Hematopoietic multipotent progenitor cell treated with erythropoietin and hydrocortisone succinate and interleukin-3 and kit ligand, for 8 days (in vitro differentiated cells): ENCODE results near the gene PLOD1.
"Not testable (repeated sequence)": the region's sequence is repeated elsewhere in the genome, so short reads cannot be mapped to it uniquely, and the experiment has no call there.

ENCODE experiments used
- DNase-seq: peaks from one replicate; pipeline ENCODE4 v3.0.0-alpha.2; 2015

The PLOD1 gene

DNA sequence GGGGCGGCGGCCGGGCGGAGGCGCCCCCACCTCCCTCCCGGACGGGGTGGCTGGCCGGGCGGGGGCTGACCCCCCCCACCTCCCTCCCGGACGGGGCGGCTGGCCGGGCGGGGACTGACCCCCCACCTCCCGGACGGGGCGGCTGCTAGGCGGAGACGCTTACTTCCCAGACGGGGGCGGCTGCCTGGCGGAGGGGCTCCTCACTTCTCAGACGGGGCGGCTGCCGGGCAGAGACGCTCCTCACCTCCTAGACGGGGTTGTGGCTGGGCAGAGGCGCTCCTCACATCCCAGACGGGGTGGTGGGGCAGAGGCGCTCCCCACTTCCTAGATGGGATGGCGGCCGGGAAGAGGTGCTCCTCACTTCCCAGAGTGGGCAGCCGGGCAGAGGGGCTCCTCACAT, 73.8 kb downstream of the PLOD1 start:
- not testable (repeated sequence) for DNase-seq

DNA sequence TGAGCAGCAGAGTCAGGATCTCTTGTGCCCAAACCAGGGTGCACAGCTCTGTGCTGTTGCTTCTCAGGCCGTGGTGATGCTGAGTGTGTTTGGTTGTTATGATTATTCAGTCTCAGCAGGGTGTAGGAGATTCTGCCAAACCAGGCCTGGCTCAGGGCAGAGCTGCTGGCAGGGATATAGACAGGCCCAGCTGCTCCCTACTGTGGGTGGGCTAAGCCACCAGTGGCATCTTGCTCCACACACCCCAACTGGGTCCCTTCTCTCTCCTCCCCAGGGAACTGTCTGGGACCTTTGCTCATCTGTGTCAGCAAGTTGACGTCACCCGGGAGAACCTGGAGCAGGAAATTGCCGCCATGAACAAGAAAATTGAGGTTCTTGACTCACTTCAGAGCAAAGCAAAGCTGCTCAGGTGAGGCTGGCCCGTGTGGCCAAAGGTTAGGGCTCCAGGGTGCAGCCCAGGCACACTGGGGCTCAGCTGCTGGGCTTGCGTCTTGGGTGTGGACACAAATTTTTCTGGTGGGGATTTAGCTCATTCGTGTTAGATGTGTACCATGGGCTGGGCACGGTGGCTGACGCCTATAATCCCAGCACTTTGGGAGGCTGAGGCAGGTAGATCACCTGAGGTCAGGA, 74.9 kb downstream of the PLOD1 start:
- no peak for DNase-seq

DNA sequence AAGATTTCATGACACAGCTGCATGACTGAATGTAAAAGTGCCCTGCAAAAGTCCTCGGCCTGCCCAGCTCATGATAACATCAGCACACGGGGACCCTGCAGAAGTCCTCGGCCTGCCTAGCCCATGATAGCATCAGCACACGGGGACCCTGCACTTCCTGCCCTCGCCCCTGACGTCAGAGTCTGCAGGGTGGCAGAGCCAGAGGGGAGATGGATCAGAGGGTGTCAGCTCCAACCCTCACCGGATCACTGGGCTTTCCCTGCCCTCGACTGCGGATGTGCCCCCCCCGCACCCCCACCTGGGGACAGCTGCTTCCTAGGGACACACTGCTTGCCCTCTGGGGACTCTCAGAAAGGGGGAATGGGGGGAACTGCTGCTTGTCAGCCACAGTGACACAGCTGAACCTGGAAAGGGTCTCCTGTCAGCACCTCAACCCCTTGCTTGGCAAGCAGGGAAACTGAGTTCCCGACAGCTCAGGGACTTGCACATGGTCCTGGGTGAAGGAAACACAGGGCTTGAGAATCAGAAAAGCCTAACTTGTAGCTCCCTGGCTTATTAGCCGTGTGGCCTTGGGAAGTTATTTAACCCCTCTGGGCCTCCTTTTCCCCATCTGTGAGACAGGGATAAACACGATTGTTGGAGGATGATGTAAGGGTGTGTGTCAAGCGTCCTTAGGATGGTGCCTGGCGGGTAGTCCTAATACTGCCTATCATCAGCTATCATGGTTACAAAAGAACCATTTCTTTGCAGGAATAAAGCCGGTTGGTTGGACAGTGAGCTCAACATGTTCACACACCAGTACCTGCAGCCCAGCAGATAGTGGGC, 76.4 kb downstream of the PLOD1 start:
- DNase-seq, result no peak

DNA sequence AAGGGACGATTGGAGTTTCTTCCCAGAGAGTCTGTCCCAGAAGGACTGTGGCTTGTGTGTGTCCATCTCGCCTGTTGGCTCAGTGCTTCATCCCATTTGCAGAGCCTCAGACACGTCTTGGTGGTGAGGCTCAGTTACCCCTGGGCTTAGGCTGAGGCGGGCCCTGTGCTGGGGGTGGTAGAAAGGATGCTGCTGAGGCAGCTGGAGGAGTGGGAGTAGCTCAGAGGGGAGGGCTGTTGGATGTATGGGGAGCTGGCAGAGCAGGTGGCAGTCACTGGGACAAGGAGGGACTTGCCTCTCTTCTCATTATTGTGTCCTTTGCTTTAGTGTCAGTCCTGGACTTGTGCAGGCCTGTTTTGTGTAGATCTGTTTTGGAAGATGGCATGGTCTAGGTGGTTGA, 77.5 kb downstream of the PLOD1 start:
- no peak for DNase-seq

DNA sequence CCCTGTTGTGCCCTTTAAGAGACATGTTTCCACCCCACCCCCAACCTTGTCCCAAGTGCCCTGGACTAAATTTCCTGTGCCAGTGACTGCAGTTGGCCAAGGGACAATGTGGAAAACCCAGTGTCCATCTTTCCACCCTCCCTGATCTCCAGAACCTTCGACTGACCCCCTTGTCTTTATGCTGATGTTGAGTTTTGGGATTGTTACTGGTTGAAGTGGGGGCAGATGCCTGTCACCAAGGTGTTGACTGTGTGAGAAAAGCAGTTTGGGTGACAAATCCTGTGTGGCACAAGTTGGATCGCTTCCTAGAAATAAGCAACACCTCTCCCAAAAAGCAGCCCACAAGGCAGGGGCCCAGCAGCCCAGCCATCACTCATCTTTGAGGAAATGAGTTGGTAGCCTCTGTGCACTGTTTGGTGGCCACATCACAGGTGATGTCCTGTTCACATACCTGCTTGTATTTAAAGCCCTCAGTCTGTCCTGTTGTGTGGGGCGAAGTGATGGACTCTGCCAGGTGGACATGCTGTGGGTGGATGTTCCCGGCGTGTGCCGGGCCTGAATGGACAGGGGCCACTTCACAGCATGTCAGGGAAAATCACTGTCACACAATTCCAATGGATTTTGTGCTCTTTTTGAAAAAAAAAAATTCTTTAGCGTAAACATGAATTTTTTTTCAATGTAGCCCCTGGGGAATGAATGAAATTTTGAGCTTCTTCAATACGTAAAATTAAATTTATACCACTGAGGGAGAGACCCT, 78.2 kb downstream of the PLOD1 start:
- no peak for DNase-seq

DNA sequence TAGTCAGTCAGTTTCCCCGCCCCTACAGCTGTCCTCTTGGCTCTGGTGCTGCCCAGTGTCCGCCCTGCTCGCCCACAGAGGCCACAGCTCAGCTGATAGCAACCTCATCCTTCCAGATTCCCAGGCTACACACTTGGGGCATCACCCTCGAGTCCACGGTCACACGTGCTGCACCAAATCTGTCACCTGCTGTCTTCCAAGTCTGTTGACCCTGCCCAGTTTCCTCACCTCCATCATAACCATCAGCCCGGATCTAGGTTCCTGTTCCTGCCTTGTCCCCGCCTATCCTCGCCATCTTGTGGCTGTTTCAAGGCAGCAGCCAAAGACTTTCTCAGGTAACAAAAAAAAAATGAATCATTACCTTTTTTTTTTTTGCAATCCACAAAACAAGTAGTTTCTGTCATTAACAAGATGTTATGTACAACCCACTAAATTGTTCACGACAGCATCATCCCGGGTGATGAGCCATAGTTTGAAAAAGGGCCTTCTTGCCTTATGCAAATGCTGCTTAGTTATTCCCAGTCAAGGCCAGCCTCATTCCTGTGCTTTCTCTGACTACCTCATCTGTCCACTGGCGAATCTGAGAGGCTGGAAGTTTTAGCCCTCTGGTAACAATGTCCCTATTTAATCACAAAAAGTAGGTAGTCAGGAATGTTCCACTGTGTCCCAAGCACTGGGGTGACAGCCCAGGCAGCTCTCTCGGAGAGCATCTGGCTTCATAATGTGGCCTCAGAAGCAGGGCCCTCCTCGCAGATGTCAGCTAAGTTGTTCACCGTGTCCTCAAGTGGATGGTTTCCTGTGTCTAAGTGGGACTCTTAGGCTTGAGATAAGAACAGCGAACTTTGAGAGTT, 79.8 kb downstream of the PLOD1 start:
- no peak for DNase-seq

DNA sequence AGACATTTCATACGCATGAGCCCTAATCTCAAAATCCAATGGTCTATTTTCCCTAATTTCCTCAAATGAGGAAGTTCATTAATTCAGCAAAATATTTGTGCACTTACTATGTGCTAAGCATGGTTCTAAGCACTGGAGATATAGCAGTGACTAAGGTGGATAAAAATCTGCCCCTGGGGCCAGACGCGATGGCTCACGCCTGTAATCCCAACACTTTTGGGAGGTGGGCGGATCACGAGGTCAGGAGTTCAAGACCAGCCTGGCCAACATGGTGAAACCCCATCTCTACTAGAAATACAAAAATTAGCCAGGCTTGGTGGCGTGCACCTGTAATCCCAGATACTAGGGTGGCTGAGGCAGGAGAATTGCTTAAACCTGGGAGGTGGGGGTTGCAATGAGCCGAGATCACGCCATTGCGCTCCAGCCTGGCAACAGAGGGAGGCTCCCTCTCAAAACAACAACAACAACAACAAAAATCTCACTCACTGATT, 80.5 kb downstream of the PLOD1 start:
- DNase-seq, result no peak

DNA sequence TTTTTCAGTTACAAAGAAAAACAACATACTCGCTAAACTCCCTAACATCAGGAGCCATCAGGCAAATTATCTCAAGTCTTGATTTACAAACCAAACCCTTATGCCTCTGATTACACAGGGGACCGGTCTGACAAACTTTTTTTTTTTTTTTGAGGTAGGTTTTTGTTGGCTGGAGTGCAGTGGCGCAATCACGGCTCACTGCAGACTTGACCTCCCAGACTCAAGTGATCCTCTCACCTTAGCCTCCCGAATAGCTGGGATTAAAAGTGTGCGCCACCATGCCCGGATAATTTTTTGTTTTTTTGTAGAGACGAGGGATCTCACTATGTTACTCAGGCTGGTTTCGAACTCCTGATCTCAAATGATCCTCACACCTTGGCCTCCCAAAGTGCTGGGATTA, 81.0 kb downstream of the PLOD1 start:
- no peak for DNase-seq

DNA sequence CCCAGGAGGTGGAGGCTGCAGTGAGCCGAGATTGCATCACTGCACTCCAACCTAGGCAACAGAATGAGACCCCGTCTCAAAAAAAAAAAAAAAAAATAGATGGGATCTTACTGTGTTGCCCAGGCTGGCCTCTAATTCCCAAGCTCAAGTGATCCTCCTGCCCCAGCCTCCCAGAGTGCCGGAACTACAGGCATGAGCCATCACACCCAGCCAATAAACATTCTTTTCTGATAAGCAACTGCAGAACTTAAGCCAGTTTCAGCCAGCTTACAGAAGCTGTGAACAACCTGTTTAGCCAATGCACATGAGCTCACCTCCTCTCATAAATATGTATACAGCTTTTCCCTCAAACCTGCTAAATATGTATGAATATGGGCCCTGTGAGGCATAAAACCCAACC, 81.7 kb downstream of the PLOD1 start:
- no peak for DNase-seq

DNA sequence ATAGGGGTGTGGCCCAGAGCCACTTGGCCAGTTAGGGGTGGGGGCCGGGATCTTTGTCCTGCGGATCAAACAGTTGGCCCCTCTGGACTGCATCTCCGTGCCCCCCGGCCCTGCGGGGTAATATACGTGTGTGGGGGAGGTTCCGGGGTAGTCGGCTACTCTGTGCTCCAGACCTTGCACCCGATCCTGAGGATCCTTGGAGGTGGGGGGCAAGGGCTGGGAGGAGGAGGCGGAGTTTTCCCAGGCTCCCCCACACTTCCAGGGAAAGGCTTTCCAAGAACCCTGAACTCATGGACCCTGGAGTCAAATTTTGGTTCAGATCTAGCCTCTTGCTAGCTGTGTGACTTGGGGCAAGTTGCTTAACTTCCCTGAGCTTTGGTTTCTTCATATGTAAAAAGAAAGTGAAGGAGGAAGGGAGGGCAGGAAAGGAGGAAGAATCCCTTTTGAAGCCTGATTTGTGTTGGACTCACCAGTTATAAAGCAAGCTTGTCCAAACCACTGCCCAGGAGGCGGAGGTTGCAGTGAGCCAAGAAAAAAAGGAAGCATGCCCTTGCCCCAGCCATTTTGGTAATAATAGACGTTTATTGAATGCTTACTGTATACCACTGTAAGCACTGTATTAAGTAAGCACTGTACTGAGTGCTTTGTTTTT, 85.5 kb downstream of the PLOD1 start:
- no peak for DNase-seq

DNA sequence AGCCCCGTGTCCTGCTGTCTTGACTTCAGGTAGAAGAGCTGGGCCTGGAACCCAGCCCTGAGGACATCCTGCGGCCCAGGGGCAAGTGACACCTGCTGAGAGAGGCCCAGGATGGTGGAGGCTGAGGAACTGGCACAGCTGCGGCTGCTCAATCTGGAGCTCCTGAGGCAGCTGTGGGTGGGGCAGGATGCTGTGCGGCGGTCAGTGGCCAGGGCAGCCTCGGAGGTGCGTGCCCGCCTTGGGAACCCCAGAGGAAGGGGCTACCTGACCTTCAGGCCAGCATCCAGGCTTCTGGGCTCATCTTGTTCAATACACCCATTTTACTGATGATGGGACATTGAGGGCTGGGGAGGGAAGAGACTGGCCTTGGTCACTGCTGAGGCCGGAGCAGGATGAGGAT, 87.1 kb downstream of the PLOD1 start:
- no peak for DNase-seq

DNA sequence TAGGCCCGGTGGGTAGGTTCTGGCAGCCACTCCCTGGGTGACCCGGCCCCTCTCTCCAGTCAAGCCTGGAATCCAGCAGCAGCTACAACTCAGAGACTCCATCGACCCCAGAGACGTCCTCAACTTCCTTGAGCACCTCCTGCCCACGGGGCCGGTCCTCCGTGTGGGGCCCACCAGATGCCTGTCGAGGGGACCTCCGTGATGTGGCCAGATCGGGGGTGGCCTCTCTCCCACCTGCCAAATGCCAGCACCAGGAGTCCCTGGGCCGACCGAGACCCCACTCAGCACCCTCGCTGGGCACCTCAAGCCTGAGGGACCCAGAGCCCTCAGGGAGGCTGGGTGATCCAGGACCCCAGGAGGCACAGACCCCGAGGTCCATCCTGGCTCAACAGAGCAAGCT, 87.5 kb downstream of the PLOD1 start:
- DNase-seq, result no peak
